ENCODE measurements around the gene SUCLG2. TPM values are rescaled to one million over a fixed set of nuclear protein-coding genes. Genes with fewer than 3 reads are reported as not detected.

SUCLG2 gene
- total RNA-seq, 1 experiment from 2014 or later: 38.5 TPM

- no peaks in the 10 kb centered on the region for H3K9me3 ChIP-seq (ENCODE audit: control insufficient read depth, low read depth, low read length)
- H4K91ac ChIP-seq (ENCODE audit: insufficient read length, low read depth, low read length): no peak overlapping the region
- H3K4me2 ChIP-seq (ENCODE audit: insufficient read depth, insufficient read length, low read length): no peak overlapping the region
- no peak overlapping the region for H2AK5ac ChIP-seq (ENCODE audit: insufficient read length, low read length)
- H3K56ac ChIP-seq (ENCODE audit: insufficient read length, low read depth, low read length): no peak overlapping the region
- H3K4me1 ChIP-seq (ENCODE audit: insufficient read depth, low read length): no peaks in the 10 kb centered on the region
- Mint-ChIP-seq H3K27me3 (ENCODE audit: low read depth) (no peaks in the 10 kb centered on the region), H3K9me3 (no peaks in the 10 kb centered on the region), H3K36me3 (ENCODE audit: insufficient read depth in 1 of 3, low read depth in 3 of 3) (peaks cover 3 to 4% (median 4%) of the 10 kb centered on the region in 3 experiments; a peak in 4 of 7 replicates), H3K4me3 (no peak overlapping the region), H3K4me1 (peaks cover 8 to 11% of the 10 kb centered on the region in 2 experiments), H3K27ac (no peak overlapping the region)
- H4K20me1 ChIP-seq (ENCODE audit: control insufficient read depth, insufficient read depth, insufficient read length): no peaks in the 10 kb centered on the region
- DNase-seq: no peak
- H2BK20ac ChIP-seq (ENCODE audit: low read depth, low read length, poor library complexity, severe bottlenecking): no peak overlapping the region
- no peak overlapping the region for H4K8ac ChIP-seq (replicated peaks; ENCODE audit: insufficient read length, low read depth, low read length)
- H2BK12ac ChIP-seq (ENCODE audit: insufficient read length, low read depth, low read length): no peak overlapping the region
- H2AFZ ChIP-seq (ENCODE audit: low read length): no peak overlapping the region
- no peaks in the 10 kb centered on the region for H3K27me3 ChIP-seq (ENCODE audit: insufficient read depth, low read length)
- no peak overlapping the region for H2BK15ac ChIP-seq (ENCODE audit: low read depth, low read length)
- H4K5ac ChIP-seq (ENCODE audit: insufficient read length, low read depth, low read length): no peak overlapping the region
- no peak overlapping the region for H3K9ac ChIP-seq (ENCODE audit: extremely low read depth, insufficient read length, low read length)
- H2BK5ac ChIP-seq (ENCODE audit: insufficient read length, low read length): peak overlapping the region; percentile 19
- H3T11ph ChIP-seq (ENCODE audit: low read length): no peak overlapping the region
- no CpG with 5 or more reads among the region's 2 CpGs for WGBS (ENCODE audit: extremely low coverage, insufficient read length, low lambda C conversion rate)
- no peaks in the 10 kb centered on the region for H3K23me2 ChIP-seq (ENCODE audit: insufficient read length, low read depth, low read length, poor library complexity, severe bottlenecking)
- no peak overlapping the region for H3K4ac ChIP-seq (ENCODE audit: low read depth, low read length)
- no peaks in the 10 kb centered on the region for H3K79me2 ChIP-seq (ENCODE audit: insufficient read depth, low read length)
- no peak overlapping the region for H3K14ac ChIP-seq (ENCODE audit: insufficient read depth, low read length)
- H3K27ac ChIP-seq (ENCODE audit: insufficient read length, low read depth, low read length): no peak overlapping the region
- H2BK120ac ChIP-seq (ENCODE audit: low read depth, low read length, poor library complexity, severe bottlenecking): no peak overlapping the region
- H3K23ac ChIP-seq (ENCODE audit: insufficient read length, low read depth, low read length): no peak overlapping the region
- no peak overlapping the region for H3K18ac ChIP-seq (ENCODE audit: insufficient read length, low read depth, low read length)
- TF ChIP-seq, protein P1, sequence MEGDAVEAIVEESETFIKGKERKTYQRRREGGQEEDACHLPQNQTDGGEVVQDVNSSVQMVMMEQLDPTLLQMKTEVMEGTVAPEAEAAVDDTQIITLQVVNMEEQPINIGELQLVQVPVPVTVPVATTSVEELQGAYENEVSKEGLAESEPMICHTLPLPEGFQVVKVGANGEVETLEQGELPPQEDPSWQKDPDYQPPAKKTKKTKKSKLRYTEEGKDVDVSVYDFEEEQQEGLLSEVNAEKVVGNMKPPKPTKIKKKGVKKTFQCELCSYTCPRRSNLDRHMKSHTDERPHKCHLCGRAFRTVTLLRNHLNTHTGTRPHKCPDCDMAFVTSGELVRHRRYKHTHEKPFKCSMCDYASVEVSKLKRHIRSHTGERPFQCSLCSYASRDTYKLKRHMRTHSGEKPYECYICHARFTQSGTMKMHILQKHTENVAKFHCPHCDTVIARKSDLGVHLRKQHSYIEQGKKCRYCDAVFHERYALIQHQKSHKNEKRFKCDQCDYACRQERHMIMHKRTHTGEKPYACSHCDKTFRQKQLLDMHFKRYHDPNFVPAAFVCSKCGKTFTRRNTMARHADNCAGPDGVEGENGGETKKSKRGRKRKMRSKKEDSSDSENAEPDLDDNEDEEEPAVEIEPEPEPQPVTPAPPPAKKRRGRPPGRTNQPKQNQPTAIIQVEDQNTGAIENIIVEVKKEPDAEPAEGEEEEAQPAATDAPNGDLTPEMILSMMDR (conservative IDR thresholded peaks at IDR 0.05): no peak
- no peaks in the 10 kb centered on the region for H3K79me1 ChIP-seq (ENCODE audit: insufficient read depth, low read depth, low read length, poor library complexity, severe bottlenecking)
These were observed 137.9 kb downstream of the SUCLG2 start for GRCh38 chr3:67516496-67516895.

All from H9 (cell line).